GM18870 (cell line): Measurements from ENCODE around the gene PNPLA8.
A peak's percentile ranks its signal among the peaks of the same experiment; 100 is the strongest.
"Not testable (repeated sequence)": the region's sequence is repeated elsewhere in the genome, so short reads cannot be mapped to it uniquely, and the experiment has no call there.

ENCODE experiments used
- ATAC-seq: cut with Tn5 transposase; IDR thresholded peaks from one replicate; pipeline ENCODE4 v1.9.1; 2021; ENCODE audit warnings: moderate library complexity; ENCODE audit not compliant: unreplicated experiment

The PNPLA8 gene, protein sequence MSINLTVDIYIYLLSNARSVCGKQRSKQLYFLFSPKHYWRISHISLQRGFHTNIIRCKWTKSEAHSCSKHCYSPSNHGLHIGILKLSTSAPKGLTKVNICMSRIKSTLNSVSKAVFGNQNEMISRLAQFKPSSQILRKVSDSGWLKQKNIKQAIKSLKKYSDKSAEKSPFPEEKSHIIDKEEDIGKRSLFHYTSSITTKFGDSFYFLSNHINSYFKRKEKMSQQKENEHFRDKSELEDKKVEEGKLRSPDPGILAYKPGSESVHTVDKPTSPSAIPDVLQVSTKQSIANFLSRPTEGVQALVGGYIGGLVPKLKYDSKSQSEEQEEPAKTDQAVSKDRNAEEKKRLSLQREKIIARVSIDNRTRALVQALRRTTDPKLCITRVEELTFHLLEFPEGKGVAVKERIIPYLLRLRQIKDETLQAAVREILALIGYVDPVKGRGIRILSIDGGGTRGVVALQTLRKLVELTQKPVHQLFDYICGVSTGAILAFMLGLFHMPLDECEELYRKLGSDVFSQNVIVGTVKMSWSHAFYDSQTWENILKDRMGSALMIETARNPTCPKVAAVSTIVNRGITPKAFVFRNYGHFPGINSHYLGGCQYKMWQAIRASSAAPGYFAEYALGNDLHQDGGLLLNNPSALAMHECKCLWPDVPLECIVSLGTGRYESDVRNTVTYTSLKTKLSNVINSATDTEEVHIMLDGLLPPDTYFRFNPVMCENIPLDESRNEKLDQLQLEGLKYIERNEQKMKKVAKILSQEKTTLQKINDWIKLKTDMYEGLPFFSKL

DNA sequence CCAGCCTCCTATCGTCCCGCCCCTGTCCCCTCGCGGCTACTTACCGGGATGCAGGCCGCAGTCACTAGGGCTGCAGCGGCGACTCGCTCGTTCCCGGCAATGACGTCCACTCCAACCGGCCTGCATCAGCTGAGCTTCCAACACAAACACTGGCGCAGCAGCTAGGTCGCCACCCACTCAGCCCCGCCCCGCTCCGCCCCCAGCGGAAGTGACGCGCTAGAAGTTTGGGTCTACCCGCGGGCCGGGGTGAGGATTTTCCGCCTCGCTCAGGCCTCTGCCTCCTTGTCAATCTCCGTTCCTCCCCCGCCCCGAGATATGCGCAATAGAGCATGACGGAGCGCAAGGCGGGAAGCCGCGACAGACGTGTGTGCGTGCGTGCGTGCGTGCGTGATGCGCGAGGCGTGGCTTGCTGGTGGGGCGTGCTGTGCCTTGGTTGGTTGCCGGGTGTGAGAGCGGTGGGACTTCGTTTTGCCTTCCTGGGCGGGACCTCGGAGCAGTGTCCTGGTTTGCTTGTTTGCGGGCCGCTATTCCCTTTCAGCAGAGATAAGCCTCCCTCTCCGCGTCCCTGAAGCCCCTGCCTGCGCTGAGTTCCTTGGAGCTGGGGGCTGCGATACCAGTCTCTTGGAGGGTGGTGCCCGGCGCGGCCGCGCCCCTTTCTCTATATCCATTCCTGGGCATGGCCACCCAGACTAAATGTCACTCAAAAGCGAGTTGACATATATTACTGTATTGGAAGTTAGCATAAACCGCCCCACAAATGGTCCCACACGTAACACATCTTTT lies at the start of gene PNPLA8:
Gene PNPLA8 (minus strand): TSS at position 151 of the 783 bp plus-strand sequence. CDS start 10,644 bp downstream, outside the sequence.
- peak; percentile 91 for ATAC-seq

DNA sequence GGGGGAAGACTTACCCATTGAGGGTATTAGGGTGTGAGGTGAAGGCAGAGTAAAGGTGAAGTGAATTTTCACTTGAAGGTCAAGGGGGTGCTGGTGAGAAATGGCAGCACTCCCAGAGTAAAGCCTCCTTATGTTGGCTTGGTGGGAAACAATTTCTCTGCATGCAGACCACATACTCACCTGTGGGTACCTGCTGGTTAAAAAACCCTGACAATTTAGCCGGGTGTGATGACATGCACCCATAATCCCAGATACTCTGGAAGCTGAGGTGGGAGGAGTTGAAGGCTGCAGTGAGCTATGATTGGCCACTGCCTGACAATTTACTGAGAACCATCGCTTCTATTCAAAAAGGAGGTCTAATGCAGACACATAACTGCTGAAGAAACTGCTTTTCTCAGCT lies 49.2 kb upstream of the PNPLA8 start:
- ATAC-seq, result no peak

DNA sequence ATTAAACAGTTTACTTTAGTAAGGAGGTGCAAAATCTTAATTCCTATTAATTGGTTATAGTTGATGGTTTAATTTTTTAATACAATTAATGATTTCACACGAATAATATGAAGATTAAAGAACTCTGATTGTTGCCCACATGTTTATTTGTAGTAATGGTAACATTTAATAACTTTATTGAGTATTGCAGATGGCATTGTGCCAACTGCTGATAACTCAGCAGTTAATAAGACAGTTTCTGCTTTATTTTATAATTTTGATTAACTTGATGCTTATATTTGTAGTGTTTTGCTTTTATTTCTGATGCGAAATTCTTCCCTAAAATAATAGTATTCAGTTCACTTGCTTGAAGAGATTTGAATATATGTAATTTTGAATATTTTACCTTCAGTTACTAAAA lies 46.5 kb upstream of the PNPLA8 start:
- ATAC-seq, result no peak

DNA sequence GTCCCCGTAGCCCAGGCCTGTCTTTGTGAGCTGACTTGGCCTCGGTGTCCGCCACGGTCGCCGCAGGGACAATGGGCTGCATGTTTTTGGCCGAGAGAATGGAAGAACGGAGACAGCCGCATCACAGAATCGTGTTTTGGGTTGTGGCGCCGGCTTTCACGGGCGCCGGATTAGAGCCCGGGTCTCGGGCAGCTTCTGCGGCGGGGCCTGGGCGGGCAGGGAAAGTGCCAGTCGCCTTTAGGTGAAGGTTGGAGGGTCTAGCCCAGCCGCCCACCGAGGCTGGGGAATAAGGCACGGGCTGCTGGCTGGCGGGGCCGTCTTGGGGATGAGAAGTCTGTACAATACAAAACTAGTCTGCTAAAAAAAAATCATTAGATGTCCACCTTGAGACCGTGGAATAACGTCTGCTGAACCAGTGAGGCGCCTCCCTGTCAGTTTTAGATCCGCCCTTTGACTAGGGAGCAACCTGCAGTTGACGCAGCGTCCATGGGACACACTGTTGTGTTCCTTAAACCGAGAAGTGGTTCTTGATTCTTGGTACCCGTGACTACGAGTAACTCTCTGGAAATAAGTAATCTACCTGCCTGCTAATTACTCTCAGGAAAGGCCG lies 44.3 kb upstream of the PNPLA8 start:
- peak; percentile 30 for ATAC-seq

DNA sequence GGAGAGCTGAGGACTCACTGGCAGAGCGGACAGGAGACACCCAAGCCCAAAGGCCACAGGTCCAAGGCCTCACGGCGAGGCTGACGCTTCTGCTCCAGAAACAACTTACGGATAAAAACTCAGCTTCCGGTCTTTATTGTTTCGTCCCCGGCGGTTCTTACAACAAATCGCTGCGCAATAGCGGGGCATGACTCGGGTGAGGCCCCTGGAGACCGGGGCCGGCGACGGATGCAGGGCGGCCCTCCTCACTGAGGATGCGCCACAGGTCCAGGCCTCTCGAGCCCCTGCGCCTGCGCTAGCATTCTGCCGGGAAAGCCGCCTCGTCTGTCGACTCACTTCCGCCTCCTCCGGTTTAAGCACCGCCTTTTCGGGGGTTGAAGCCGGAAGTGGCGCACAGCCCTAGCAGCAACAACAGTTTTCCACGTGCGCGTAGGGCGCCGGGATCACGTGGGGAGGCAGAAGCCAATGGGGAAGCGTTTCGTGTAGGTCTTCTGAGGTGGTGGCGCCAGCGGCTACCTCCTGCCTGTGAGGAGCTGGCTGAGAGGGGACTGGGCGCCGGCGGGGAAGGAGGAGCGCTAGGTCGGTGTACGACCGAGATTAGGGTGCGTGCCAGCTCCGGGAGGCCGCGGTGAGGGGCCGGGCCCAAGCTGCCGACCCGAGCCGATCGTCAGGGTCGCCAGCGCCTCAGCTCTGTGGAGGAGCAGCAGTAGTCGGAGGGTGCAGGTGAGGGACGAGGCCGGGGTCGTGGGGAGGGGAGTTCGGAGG lies 43.6 kb upstream of the PNPLA8 start, which contains the start of the genes DNAJB9 and THAP5:
Gene DNAJB9 (plus strand): TSS at position 494 of the 765 bp plus-strand sequence. CDS start 1,853 bp downstream, outside the sequence.
Gene THAP5 (minus strand): TSS at position 326 of the 765 bp plus-strand sequence. CDS start 137 bp downstream, at position 189.
- ATAC-seq, result peak; percentile 95

DNA sequence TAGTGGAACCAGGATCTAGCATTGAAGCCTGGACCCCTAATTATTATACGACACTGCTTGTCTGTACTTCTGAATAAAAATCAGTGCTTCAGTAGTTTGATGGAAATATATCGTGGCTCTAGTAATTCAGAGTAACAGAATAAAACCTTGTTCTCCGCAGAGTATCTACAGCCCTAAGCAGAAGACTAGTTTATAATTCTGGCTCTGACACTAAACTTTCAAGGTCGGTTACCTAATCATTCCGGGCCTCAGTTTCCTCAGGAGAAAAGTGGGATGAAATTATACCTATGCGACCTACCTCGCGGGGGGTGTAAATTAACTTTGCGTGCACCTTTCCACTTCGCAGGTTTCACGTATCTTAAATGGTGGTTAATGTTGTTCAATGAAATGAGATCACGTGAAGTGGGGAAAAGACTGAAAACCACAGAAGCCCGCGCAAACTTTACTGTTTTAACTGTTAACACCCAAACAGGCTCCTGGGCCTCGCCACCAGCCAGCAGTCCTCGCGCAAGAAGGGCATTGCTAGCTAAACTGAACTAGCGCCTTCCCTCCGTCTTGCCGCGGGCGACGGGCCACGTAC lies 43.0 kb upstream of the PNPLA8 start:
- no peak for ATAC-seq

DNA sequence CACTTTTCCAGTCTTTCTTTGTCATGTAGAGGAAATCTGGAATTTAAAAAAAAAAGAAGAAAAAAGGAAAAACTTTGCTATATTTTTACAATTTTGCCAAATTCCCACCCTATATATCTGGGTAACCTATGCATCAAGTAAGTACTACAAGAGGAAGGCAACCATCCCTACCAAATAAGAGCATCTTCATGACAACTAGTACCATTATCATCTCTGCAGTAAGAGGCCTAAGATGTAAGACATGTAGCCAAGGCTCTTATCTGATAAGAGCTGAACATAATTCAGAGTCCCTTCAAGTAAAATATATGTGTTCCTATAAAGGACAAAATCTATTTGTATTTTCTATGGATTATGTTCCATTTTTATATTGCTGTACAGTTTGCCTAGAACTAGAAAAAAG lies 40.1 kb upstream of the PNPLA8 start:
- no peak for ATAC-seq

DNA sequence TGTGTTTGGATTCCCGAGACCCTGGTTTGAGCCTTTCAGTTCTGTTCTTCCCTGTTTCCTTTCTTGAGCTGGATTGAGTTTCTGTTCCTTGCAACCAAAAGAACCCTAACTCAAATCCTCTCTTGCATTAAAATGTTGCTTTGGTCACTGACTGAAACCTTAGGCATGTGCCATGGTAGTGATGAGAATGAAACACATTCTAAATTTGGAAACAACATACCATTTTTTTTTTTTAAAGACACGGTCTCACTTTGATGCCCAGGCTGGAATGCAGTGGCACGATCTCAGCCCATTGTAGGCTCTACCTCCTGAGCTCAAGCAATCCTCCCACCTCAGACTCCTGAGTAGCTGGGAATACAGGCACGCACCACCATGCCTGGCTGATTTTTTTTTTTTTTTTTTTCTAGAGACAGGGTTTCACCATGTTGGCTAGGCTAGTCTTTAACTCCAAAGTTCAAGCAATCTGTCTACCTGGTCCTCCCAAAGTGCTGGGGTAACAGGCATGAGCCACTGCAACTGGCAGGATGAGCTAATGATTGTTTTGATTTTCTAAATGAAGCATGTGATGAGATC lies 35.2 kb upstream of the PNPLA8 start:
- no peak for ATAC-seq

DNA sequence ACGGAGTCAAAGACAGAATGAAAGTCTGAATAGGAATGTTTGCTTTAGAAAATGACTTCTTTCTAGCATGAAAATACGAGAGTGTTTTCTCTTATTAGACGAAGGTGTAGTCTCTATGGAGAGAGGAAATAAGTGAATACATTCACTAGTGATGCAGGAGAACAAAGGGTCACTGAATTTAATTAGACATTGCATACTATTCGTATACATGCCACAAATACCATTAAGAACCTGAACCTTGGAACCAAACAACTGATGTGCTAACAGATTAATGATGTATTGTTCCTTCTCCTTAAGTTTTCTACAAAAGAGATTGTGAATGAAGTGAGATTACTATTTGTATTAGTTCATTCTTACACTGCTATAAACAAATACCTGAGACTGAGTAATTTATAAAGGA lies 33.3 kb upstream of the PNPLA8 start:
- ATAC-seq, result no peak

DNA sequence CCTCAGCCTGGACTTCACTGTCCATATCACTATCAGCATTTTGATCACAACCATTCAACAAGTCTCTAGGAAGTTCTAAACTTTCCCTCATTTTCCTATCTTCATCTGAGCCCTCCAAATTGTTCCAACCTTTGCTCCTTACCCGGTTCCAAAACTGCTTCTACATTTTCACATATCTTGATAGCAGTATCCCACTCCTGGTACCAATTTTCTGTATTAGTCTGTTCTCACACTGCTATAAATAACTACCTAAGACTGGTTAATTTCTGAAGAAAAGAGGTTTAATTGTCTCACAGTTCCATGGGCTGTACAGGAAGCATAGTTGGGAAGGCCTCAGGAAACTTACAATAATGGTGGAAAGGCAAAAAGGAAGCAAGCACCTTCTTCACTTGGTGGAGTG lies 31.7 kb upstream of the PNPLA8 start:
- no peak for ATAC-seq

DNA sequence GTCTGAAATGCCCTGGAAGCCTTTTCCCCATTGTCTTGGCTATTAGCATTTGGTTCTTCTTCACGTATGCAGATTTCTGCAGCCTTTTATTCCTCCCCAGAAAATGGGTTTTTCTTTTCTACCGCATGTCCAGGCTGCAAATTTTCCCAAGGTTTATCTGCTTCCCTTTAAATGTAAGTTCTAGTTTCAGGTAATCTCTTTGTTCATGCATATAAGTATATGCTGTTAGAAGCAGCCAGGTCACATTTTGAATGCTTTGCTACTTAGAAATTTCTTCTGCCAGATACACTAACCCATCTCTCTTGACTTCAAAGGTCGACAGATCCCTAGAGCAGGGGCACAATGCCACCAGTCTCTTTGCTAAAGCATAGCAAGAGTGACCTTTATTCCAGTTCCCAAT lies 31.3 kb upstream of the PNPLA8 start:
- no peak for ATAC-seq

DNA sequence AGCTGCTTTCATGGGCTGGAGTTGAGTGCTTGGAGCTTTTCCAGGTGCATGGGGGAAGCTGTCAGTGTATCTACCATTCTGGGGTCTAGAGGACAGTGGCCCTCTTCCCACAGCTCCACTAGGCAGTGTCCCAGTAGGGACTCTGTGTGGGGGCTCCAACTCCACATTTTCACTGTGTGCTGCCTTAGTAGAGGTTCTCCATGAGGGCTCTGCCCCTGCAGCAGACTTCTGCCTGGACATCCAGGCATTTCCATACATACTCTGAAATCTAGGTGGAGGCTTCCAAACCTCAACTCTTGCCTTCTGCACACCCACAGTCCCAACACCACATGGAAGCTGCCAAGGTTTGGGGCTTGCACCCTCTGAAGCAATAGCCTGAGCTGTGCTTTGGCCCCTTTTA lies 30.7 kb upstream of the PNPLA8 start:
- not testable (repeated sequence) for ATAC-seq

DNA sequence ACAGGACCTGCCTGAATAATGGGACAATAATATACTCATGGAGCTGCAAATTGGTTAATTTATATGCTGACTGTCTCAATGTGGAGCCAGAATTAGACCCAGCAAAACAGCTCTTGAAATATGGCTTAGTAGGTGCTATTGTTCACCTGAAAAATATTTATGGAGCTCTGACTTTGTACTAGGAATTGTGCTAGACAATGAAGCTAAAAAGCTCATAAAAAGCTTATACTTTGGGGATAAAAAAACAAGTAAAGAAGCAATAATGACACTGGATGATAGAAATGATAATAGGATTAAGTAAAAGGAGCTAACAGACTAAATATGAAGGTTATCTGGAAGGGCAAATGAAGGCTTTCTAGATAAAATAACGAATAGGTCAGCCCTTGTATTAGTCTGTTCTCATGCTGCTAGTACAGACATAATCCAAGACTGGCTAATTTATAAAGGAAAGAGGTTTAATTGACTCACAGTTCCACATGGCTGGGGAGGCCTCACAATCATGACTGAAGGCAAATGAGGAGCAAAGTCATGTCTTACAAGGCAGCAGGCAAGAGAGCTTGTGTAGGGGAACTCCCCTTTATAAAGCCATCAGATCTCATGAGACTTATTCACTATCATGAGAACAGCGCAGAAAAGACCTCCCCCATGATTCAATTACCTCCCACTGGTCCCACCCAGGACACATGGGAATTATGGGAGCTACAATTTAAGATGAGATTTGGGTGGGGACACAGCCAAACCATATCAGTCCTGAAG lies 22.4 kb upstream of the PNPLA8 start:
- not testable (repeated sequence) for ATAC-seq

DNA sequence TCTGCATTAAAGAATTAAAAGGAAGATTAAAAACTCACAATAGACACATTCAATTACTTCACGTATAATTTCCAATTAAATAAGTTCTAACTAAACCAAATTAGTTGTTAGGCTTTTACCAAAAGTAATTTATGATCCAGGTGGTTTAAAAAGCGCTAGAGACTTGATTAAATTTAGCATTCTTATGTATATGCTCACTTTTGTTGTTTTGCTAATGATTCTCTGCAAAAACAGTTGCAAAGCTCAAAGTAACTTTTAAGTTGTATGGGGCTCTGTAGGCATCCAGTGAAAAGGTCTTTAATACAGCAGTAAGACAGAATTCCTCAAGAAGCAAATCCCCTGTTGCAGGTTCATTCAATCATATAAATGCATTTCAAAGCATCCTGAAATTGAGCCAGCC lies 15.5 kb upstream of the PNPLA8 start:
- no peak for ATAC-seq

DNA sequence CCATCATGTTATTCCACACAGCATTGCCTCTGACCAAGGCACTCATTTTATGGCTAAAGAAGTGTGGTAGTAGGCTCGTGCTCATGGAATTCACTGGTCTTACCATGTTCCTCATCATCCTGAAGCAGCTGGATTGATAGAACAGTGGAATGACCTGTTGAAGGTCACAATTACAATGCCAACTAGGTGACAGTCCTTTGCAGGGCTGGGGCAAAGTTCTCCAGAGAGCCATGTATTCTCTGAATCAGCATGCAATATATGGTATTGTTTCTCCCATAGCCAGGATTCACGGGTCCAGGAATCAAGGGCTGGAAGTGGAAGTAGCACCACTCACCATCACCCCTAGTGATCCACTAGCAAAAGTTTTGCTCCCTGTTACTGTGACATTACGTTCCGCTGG lies 12.8 kb upstream of the PNPLA8 start:
- not testable (repeated sequence) for ATAC-seq

DNA sequence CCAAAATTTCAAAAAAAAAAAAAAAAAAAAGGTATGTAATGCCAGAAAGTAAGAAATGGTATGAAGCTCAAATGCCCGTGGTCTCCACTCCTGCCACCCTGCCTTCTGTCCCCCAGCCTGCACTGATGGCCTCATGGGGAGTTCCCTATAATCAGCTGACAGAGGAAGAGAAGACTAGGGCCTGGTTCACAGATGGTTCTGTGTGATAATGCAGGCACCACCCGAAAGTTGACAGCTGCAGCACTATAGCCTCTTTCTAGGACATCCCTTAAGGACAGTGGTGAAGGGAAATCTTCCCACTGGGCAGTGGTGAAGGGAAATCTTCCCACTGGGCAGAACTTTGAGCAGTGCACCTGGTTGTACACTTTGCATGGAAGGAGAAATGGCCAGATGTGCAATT lies 12.3 kb upstream of the PNPLA8 start:
- not testable (repeated sequence) for ATAC-seq

DNA sequence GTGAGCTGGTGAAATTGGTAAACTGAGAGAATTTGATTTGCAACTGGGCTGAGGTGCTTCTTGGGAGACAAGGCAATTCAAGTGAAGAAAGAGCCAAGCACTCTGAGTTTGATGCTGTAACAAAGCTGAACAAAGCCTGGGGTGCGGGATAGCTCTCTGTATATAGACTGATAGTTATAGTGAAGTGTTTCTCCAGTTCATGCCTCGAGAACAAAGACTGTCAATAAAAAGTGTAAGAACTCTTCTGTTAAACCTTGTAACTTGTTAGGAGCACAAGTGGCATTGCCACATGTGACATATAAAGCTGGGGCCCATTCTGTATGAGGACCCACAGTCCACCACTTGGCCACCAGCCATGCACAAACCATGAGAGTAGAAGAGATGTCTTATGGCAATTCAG lies 11.3 kb upstream of the PNPLA8 start:
- ATAC-seq, result no peak

DNA sequence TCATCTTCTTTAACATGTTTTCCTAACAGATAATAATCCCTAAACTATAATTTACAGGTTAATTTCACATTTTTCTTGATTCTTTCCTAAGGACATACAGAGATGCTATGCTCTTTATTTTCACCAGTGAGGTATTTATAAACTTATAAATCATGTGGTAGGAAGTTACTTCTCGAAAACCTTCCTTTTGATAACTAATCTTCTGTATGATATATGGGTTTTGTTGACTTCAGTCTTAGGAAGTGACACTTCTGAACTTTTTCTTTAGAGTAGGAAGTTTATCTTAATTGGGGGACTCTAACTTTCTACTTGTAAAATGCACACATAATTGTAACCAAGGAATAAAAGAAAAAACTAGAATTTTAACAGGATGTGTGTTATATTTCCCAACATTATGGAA lies 9.8 kb upstream of the PNPLA8 start:
- ATAC-seq, result no peak

DNA sequence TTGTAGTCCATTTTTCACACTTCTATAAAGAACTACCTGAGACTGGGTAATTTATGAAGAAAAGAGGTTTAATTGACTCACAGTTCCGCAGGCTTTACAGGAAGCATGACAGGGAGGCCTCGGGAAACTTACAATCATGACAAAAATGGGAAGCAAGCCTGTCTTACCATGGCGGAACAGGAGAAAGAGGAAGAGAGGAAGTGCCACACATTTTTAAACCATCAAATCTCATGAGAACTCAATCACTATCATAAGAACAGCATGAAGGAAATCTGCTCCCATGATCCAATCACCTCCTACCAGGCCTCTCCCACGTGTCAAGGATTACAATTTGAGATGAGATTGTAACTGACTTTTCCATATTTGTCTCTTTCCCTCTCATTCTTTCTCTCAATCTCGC lies 9.3 kb upstream of the PNPLA8 start:
- ATAC-seq, result no peak
